IMR-90 (cell line): Measurements from ENCODE around the gene TP63. TPM values are rescaled to one million over a fixed set of nuclear protein-coding genes. Genes with fewer than 3 reads are reported as not detected.

Source experiments
- ATAC-seq: fragments of 200-7000 bp; cut with Tn5 transposase; 2 replicates; pipeline ENCODE4 v1.9.1; 2020; ENCODE audit warnings: low read depth, mild to moderate bottlenecking, moderate library complexity
- BruUV-seq: library from RNA; stranded (reverse); fragments of 400-500 nt; replicated peaks from 2 replicates; lab custom pipeline; 2021; lab: Mats Ljungman, UMichigan
- CTCF ChIA-PET: fragments of 300-600 bp; formaldehyde crosslinking; extraction: SDS; loops from one replicate; lab custom pipeline; 2021; ENCODE audit warnings: antibody characterized with exemption; lab: Yijun Ruan, JAX
- POLR2A ChIA-PET: fragments of 300-600 bp; sonication (Branson Sonifier 250); formaldehyde crosslinking; loops from one replicate; lab custom pipeline; 2022; ENCODE audit warnings: antibody characterized with exemption; ENCODE audit not compliant: unreplicated experiment; lab: Charles Lee
- DNase-seq: peaks from one replicate; pipeline ENCODE4 v3.0.0; 2013
- H2AFZ ChIP-seq: replicated peaks from 2 replicates; pipeline ENCODE3; 2013; ENCODE audit warnings: low read length, mild to moderate bottlenecking; ENCODE audit not compliant: poor library complexity
- H2AK5ac ChIP-seq: 2 replicates; pipeline ENCODE4 v1.6.1; 2013; ENCODE audit warnings: low read depth, low read length, inconsistent platforms
- H2AK9ac ChIP-seq: replicated peaks from 2 replicates; pipeline ENCODE3; 2013; ENCODE audit warnings: mild to moderate bottlenecking, low read depth, low read length, moderate library complexity; ENCODE audit not compliant: poor library complexity
- H2BK120ac ChIP-seq: 2 replicates; pipeline ENCODE4 v1.6.1; 2013; ENCODE audit warnings: low read depth, low read length, inconsistent platforms
- H2BK15ac ChIP-seq: 3 replicates; pipeline ENCODE4 v1.6.1; 2013; ENCODE audit warnings: low read depth, low read length, inconsistent platforms
- H2BK20ac ChIP-seq: 2 replicates; pipeline ENCODE4 v1.6.1; 2013; ENCODE audit warnings: low read depth, mild to moderate bottlenecking, inconsistent platforms, low read length, moderate library complexity
- H2BK5ac ChIP-seq: 2 replicates; pipeline ENCODE4 v1.6.1; 2013; ENCODE audit warnings: mild to moderate bottlenecking, low read depth, low read length, inconsistent platforms; ENCODE audit not compliant: poor library complexity, severe bottlenecking
- H3K14ac ChIP-seq: replicated peaks from 2 replicates; pipeline ENCODE4 v1.6.1; 2013; ENCODE audit warnings: low read depth, low read length, inconsistent platforms
- H3K18ac ChIP-seq: 2 replicates; pipeline ENCODE4 v1.6.1; 2013; ENCODE audit warnings: low read depth, low read length, control low read depth
- H3K23ac ChIP-seq: 2 replicates; pipeline ENCODE4 v1.6.1; 2013; ENCODE audit warnings: low read depth, low read length, inconsistent platforms
- H3K27ac ChIP-seq: 2 replicates; pipeline ENCODE4 v1.5.1; 2013; ENCODE audit warnings: mild to moderate bottlenecking, control low read depth, low read length; ENCODE audit not compliant: insufficient read depth
- H3K27me3 ChIP-seq: 2 replicates; pipeline ENCODE4 v1.6.1; 2013; ENCODE audit warnings: low read length; ENCODE audit not compliant: control insufficient read depth, insufficient read depth
- H3K36me3 ChIP-seq: 2 replicates; pipeline ENCODE4 v1.6.1; 2013; ENCODE audit warnings: low read length, mixed read lengths; ENCODE audit not compliant: control insufficient read depth, insufficient read depth
- H3K4ac ChIP-seq: 2 replicates; pipeline ENCODE4 v1.6.1; 2013; ENCODE audit warnings: low read depth, low read length, inconsistent platforms
- H3K4me1 ChIP-seq: 2 replicates; pipeline ENCODE4 v1.6.1; 2013; ENCODE audit warnings: low read length, mixed read lengths; ENCODE audit not compliant: control insufficient read depth, insufficient read depth
- H3K4me2 ChIP-seq: 2 replicates; pipeline ENCODE4 v1.6.1; 2013; ENCODE audit warnings: low read depth, mild to moderate bottlenecking, control low read depth, low read length, moderate library complexity
- H3K4me3 ChIP-seq: 2 replicates; pipeline ENCODE4 v1.5.1; 2013; ENCODE audit warnings: low read depth, mild to moderate bottlenecking, control low read depth, low read length, moderate library complexity; ENCODE audit not compliant: insufficient read depth
- H3K56ac ChIP-seq: 2 replicates; pipeline ENCODE4 v1.6.1; 2013; ENCODE audit warnings: low read length, inconsistent platforms; ENCODE audit not compliant: insufficient read depth; ENCODE audit errors: extremely low read depth
- H3K79me1 ChIP-seq, 2 experiments: 2 replicates each; pipeline ENCODE4 v1.6.1; 2013; ENCODE audit warnings: low read length in 2 of 2, inconsistent platforms in 1 of 2, low read depth in 1 of 2
- H3K9ac ChIP-seq: 2 replicates; pipeline ENCODE4 v1.6.1; 2013; ENCODE audit warnings: low read depth, low read length, control low read depth
- H3K9me1 ChIP-seq: 2 replicates; pipeline ENCODE4 v1.6.1; 2013; ENCODE audit warnings: low read length, inconsistent platforms; ENCODE audit not compliant: insufficient read depth
- H3K9me3 ChIP-seq: 2 replicates; pipeline ENCODE4 v1.6.1; 2013; ENCODE audit warnings: low read length; ENCODE audit not compliant: control insufficient read depth, insufficient read depth
- H4K20me1 ChIP-seq: 2 replicates; pipeline ENCODE4 v1.6.1; 2013; ENCODE audit warnings: low read length, inconsistent platforms; ENCODE audit not compliant: insufficient read depth
- H4K5ac ChIP-seq: 2 replicates; pipeline ENCODE4 v1.6.1; 2013; ENCODE audit warnings: mild to moderate bottlenecking, low read depth, low read length, control low read depth
- H4K8ac ChIP-seq, 2 experiments: 2 replicates each; pipeline ENCODE4 v1.6.1; 2013; ENCODE audit warnings: low read depth in 2 of 2, low read length in 2 of 2, control low read depth in 1 of 2, inconsistent platforms in 1 of 2
- H4K91ac ChIP-seq: 2 replicates; pipeline ENCODE4 v1.6.1; 2013; ENCODE audit warnings: low read depth, low read length, inconsistent platforms; ENCODE audit not compliant: insufficient read depth
- BHLHE40 ChIP-seq: fragments of 150-350 bp; IDR thresholded peaks from 2 replicates; pipeline ENCODE4 v1.6.1; 2016; ENCODE audit warnings: mild to moderate bottlenecking, low read depth, low read length
- CEBPB ChIP-seq: IDR thresholded peaks from 2 replicates; pipeline ENCODE4 v1.6.1; 2012; ENCODE audit warnings: low read depth, low read length, improper control_type of control experiment
- CHD1 ChIP-seq: IDR thresholded peaks from 2 replicates; pipeline ENCODE4 v1.6.1; 2012; ENCODE audit warnings: low read depth, low read length, improper control_type of control experiment
- FOS ChIP-seq: fragments of 150-350 bp; IDR thresholded peaks from 2 replicates; pipeline ENCODE4 v1.6.1; 2016; ENCODE audit warnings: low read depth, low read length
- MAFK ChIP-seq: IDR thresholded peaks from 2 replicates; pipeline ENCODE4 v1.6.1; 2012; ENCODE audit warnings: low read depth, low read length, improper control_type of control experiment
- MAZ ChIP-seq: IDR thresholded peaks from 2 replicates; pipeline ENCODE4 v1.6.1; 2012; ENCODE audit warnings: low read depth, mild to moderate bottlenecking, low read length, improper control_type of control experiment, moderate library complexity, borderline replicate concordance
- MXI1 ChIP-seq: IDR thresholded peaks from 2 replicates; pipeline ENCODE4 v1.6.1; 2012; ENCODE audit warnings: low read depth, mild to moderate bottlenecking, low read length, moderate library complexity, borderline replicate concordance
- NFE2L2 ChIP-seq: fragments of 150-350 bp; IDR thresholded peaks from 2 replicates; pipeline ENCODE4 v1.6.1; 2016; ENCODE audit warnings: low read depth, mild to moderate bottlenecking, low read length
- POLR2A ChIP-seq: IDR thresholded peaks from 2 replicates; pipeline ENCODE4 v1.6.1; 2012; ENCODE audit warnings: mild to moderate bottlenecking, low read depth, low read length
- RAD21 ChIP-seq: IDR thresholded peaks from 2 replicates; pipeline ENCODE4 v1.6.1; 2012; ENCODE audit warnings: low read length, improper control_type of control experiment
- RCOR1 ChIP-seq: IDR thresholded peaks from 2 replicates; pipeline ENCODE4 v1.6.1; 2012; ENCODE audit warnings: mild to moderate bottlenecking, low read length, improper control_type of control experiment; ENCODE audit not compliant: insufficient replicate concordance
- RFX5 ChIP-seq: IDR thresholded peaks from 2 replicates; pipeline ENCODE4 v1.8.0; 2012; ENCODE audit warnings: low read depth, mild to moderate bottlenecking, low read length, moderate library complexity
- SMC3 ChIP-seq: fragments of 150-350 bp; IDR thresholded peaks from 2 replicates; pipeline ENCODE4 v1.6.1; 2016; ENCODE audit warnings: low read depth, mild to moderate bottlenecking, antibody characterized with exemption, low read length, moderate library complexity
- WGBS, 2 experiments: methylation state at CpG; one replicate each; pipeline versions ENCODE4 v1.1.5 to v1.1.7; 2013; ENCODE audit warnings: missing lambda C conversion rate in 2 of 2; ENCODE audit not compliant: insufficient read length in 1 of 2; ENCODE audit errors: extremely low coverage in 2 of 2; 5-methylcytosine and 5-hydroxymethylcytosine counted together
- dilution Hi-C: fragments of 300-500 bp; cut with HindIII; formaldehyde crosslinking; loops from one replicate; pipeline ENCODE4 v1.14.3; 2018; ENCODE audit warnings: low sequenced_read_pairs; ENCODE audit not compliant: unreplicated experiment
- in situ Hi-C: fragments of 300-500 bp; cut with MboI; formaldehyde crosslinking; loops from 3 replicates; pipeline ENCODE4 v1.14.3; 2019; ENCODE audit warnings: low sequenced_read_pairs, inconsistent platforms, mixed read lengths
- intact Hi-C: fragments of 100-400 bp; cut with micrococcal nuclease; formaldehyde crosslinking; loops from 2 replicates; pipeline ENCODE4 v1.10.0; 2022
- polyA plus RNA-seq, 3 experiments: library from polyadenylated mRNA; depleted of rRNA; stranded (reverse); fragments of >200 nt; gene quantifications; 2 replicates each; pipeline ENCODE4 v1.2.3, GENCODE V29; 2012; ENCODE audit warnings: low replicate concordance in 1 of 3
- total RNA-seq: library from RNA; depleted of rRNA; stranded (reverse); fragments of >200 nt; gene quantifications from 2 replicates; pipeline ENCODE4 v1.2.3, GENCODE V29; 2012
- TF ChIP-seq, protein P1 (sequence below): fragments of 150-350 bp; IDR thresholded peaks from 2 replicates; pipeline ENCODE4 v1.6.1; 2016; ENCODE audit warnings: low read depth, mild to moderate bottlenecking, low read length, moderate library complexity, borderline replicate concordance
- TF ChIP-seq, protein P2 (sequence below): fragments of 150-350 bp; IDR thresholded peaks from 2 replicates; pipeline ENCODE4 v1.6.1; 2017; ENCODE audit warnings: mild to moderate bottlenecking, antibody characterized with exemption, low read length, low read depth
- TF ChIP-seq, protein P3 (sequence below): conservative IDR thresholded peaks from 2 replicates; pipeline ENCODE4 v1.5.1; 2012; ENCODE audit warnings: mild to moderate bottlenecking, low read depth, low read length, improper control_type of control experiment

Gene TP63
- total and polyA plus RNA-seq, 2 of the 4 experiments (the other 2 are of a cell fraction), result not detected

DNA sequence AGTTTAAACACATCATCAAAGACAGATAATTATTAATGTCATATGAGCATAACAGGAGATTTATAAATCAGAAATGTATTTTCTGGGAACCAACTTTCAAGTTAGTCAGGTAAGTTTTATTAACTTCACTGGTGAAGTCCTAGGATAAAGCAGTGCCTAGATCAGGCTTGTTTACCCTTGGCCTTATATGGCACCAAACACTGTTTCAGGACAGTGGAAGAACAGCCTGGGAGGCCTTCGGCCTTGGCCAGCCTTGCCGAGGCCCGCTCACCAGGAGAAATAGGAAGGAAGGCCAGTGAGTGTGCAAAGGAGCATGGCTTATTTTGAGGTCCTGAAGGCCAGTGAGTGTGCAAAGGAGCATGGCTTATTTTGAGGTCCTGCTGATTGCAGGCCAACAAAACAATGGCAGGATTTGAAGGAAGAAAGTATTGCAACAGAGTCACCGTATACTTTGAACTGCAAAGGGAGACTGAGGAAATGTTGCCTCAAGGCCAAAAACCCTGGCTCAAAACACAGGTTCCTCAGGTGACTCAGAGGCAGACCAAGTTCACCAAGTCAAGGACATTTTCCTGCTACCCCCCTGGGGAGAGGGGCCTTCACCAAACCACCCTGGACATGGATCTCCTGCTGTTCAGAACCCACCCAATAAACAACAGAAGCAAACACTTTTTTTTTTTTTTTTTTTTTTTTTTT lies 174.3 kb downstream of the TP63 start:
- Histone ChIP-seq H3K56ac (no peak overlapping the region), H4K8ac (no peak overlapping the region), H3K14ac (no peak overlapping the region), H3K4me2 (no peak overlapping the region), H3K27ac (no peak overlapping the region), H3K36me3 (no peaks in the 10 kb centered on the region), H4K5ac (no peak overlapping the region), H3K79me1 (no peaks in the 10 kb centered on the region), H3K4me1 (peaks cover 2% of the 10 kb centered on the region; the same call in 1 of the 2 replicates), H3K18ac (no peak overlapping the region), H3K9me3 (no peaks in the 10 kb centered on the region), H3K9ac (no peak overlapping the region), H4K91ac (no peak overlapping the region), H2BK15ac (no peak overlapping the region), H3K27me3 (no peaks in the 10 kb centered on the region; the same call in 1 of the 2 replicates), H3K23ac (no peak overlapping the region), H2BK20ac (no peak overlapping the region), H2AK9ac (no peak overlapping the region), H2BK5ac (no peak overlapping the region), H3K4me3 (no peak overlapping the region), H3K9me1 (no peaks in the 10 kb centered on the region), H2AFZ (no peak overlapping the region), H3K4ac (no peak overlapping the region), H2AK5ac (no peak overlapping the region), H2BK120ac (no peak overlapping the region), H4K20me1 (no peaks in the 10 kb centered on the region)
- no CpG with 5 or more reads among the region's 4 CpGs for WGBS, 2 experiments
- POLR2A ChIA-PET, result no interaction called here
- intact Hi-C loops, result no loop called here
- dilution Hi-C loops, result no loop called here
- TF ChIP-seq POLR2A (no peak), MAZ (no peak), RFX5 (no peak), NFE2L2 (no peak), FOS (no peak), RAD21 (no peak), CHD1 (no peak), BHLHE40 (no peak), MXI1 (no peak), SMC3 (no peak), MAFK (no peak), RCOR1 (no peak), CEBPB (no peak)
- TF ChIP-seq, protein P1, sequence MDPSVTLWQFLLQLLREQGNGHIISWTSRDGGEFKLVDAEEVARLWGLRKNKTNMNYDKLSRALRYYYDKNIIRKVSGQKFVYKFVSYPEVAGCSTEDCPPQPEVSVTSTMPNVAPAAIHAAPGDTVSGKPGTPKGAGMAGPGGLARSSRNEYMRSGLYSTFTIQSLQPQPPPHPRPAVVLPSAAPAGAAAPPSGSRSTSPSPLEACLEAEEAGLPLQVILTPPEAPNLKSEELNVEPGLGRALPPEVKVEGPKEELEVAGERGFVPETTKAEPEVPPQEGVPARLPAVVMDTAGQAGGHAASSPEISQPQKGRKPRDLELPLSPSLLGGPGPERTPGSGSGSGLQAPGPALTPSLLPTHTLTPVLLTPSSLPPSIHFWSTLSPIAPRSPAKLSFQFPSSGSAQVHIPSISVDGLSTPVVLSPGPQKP, result no peak
- TF ChIP-seq, protein P2, sequence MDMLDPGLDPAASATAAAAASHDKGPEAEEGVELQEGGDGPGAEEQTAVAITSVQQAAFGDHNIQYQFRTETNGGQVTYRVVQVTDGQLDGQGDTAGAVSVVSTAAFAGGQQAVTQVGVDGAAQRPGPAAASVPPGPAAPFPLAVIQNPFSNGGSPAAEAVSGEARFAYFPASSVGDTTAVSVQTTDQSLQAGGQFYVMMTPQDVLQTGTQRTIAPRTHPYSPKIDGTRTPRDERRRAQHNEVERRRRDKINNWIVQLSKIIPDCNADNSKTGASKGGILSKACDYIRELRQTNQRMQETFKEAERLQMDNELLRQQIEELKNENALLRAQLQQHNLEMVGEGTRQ, result no peak
- TF ChIP-seq, protein P3, sequence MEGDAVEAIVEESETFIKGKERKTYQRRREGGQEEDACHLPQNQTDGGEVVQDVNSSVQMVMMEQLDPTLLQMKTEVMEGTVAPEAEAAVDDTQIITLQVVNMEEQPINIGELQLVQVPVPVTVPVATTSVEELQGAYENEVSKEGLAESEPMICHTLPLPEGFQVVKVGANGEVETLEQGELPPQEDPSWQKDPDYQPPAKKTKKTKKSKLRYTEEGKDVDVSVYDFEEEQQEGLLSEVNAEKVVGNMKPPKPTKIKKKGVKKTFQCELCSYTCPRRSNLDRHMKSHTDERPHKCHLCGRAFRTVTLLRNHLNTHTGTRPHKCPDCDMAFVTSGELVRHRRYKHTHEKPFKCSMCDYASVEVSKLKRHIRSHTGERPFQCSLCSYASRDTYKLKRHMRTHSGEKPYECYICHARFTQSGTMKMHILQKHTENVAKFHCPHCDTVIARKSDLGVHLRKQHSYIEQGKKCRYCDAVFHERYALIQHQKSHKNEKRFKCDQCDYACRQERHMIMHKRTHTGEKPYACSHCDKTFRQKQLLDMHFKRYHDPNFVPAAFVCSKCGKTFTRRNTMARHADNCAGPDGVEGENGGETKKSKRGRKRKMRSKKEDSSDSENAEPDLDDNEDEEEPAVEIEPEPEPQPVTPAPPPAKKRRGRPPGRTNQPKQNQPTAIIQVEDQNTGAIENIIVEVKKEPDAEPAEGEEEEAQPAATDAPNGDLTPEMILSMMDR, result no peak
- in situ Hi-C loops, result no loop called here
- no peak for ATAC-seq
- CTCF ChIA-PET, result no interaction called here
- no peak for DNase-seq
- BruUV-seq, result no TSS peak
